HG02973 (cell line): ENCODE measurements around the gene CRMP1.

Experiments used
- ATAC-seq: cut with Tn5 transposase; IDR thresholded peaks from one replicate; pipeline ENCODE4 v1.9.1; 2021; ENCODE audit warnings: moderate library complexity; ENCODE audit not compliant: unreplicated experiment

CRMP1 gene

DNA sequence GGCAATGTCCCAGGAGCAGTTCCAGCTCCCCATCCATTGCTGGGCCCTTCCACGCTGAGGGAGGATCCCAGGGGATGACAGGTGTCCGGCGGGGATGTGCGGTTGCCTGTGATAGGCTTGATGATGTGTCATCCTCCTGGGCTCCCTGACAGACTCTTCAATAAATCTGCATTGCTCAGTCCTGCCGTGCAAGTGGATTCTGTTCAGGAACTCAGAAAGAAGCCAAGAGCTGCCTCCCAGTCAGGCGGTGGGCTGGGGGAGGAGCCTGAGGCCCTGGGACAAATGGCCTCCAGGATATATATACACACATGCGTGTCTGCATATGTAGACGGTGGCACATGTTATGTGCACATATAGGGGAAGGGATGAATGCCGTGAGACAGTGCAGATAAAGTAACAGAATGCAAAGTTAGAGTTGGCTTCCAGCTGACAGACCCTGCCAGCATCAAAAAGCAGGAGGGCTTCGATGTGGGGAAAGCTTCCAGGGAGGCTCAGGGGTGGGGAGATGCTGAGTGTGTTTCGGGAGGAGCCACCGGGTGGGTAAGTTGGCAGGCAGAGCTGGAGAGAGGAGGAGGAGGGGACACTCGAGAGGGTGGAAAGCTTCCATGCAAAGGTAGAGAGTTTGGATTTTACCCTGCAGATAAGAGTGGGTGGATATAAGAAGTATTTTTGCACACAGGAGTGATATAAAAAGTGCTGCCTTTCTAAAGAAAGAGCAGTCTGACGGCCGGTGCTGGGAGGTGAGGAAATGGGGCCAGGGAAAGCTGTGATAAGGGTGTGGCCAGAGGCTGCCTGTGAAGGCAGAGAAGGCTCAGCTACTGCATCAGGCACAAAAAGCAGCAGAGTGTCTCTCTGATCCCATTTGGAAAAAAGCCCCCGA, 28.5 kb upstream of the CRMP1 start:
- no peak for ATAC-seq

DNA sequence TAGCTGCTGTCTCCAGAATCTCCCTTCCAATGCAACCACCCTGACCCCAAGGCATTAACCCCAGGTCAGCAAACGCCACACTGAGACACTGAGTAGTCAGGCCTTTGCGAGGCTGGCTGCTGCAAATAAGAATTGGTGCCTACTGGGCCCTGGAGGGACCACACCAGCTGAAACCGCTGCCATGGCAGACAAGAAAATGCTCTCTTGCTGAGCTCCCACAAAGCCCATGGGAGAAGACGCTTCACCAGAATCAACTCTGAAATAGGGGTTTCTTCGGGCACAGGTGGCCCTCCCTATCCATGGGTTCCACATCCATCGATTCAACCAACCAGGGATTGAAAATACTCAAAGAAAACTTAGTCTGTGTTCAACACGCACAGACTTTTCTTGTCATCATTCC, 26.7 kb upstream of the CRMP1 start:
- ATAC-seq, result no peak

DNA sequence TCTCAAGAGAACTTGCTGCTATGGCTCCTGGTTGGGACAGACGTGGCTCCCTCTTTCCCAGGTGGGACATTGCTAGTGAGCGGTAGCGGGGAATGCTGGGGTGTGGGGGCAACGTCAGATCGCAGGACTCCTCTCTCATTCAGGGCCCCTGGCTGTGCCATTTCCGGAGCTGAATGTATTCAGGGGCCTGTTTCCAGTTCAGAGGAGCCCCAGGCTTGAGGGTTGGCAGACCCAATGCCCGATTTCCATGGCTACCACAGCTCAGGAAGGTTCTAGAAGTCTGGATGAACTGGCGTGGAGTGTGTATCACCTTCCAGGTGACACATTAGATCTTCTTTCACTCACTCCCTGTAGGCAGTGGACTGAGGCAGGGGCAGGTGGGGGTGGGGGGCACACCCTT, 26.2 kb upstream of the CRMP1 start:
- no peak for ATAC-seq

DNA sequence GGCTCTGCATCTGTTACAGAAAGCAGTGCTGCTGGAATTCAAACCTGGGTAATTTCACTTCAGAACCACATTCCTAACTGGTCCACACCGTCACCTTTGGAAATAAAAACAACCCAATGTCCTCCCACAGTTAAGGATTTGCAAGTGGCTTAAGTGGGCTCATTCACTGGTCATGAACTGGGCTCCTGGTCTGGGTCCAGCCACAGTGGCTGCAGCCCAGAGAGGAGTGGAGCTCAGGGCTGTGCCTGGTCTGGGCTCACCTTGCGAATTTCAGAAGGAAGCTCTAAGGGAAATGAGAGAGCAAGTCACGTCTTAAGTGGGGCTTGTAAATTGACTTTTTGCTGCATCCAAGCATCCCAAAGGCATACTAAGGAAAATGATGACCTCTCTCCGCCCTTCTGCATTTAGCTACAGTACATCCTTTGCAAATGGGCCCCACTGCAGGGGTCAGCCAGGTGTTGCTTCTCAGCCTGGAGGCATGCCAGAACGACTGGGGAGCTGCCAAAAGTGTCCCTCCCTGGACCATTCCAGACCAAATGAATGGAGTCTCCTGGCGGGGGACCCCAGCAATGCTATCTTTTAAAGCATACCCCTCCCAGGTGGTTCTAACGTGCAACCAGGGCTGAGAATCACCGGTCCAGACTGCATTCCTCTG, 25.6 kb upstream of the CRMP1 start:
- no peak for ATAC-seq

DNA sequence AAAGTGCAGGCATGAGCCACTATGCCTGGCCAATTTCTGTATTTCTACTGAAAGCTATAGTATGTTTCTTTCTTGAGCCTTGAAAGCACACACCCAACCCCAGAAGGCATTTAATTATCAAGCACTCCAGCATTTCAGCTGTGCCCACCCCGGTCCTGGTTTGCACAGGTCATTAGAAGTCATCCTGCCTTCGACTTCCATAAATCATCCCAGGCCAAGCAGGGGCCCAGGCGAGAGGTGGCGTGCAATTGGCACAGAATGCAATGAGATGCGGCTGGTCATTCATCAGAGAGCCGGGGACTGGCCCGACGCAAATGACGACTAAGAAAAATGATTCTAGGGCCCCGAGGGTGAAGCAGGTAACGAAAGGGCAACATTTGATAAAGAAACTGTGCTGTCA, 24.8 kb upstream of the CRMP1 start:
- no peak for ATAC-seq

DNA sequence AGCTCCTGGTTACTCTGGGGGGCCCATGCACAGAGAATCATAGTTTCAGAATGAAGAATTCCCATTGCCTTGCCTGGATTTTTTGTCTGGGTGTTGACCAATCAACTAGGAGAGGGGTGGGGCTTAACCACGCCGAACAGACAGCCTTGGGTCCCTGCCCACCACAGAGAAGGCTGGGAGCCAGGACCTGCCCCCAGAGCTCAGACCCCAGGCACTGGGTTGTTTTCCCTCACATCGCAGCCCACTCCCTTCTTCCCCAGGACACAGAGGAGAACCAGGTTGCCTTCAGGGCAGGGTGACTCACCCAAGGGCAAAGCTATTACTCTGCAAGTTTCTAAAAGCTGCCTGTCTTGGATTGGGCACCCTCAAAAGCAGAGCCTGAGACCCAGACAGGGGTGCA, 23.3 kb upstream of the CRMP1 start:
- ATAC-seq, result no peak

DNA sequence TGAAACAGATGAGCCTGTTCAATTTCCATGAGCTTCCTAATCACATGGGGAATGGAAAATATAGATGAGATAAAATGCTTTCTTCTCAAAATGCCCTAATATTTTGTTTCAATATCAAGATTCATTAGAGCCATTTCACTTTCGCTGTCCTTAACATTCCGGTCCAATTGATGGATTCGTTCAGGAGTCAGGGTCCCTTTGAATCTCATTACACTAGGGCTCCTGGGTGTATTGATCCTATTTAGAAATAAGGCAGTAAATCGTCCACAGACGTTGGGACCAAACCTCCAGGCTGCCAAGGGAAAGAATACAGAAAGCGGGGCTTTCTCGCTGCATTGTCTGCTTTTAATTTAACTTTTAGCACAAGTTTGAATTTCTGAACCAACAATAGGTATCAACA, 20.6 kb upstream of the CRMP1 start:
- no peak for ATAC-seq

DNA sequence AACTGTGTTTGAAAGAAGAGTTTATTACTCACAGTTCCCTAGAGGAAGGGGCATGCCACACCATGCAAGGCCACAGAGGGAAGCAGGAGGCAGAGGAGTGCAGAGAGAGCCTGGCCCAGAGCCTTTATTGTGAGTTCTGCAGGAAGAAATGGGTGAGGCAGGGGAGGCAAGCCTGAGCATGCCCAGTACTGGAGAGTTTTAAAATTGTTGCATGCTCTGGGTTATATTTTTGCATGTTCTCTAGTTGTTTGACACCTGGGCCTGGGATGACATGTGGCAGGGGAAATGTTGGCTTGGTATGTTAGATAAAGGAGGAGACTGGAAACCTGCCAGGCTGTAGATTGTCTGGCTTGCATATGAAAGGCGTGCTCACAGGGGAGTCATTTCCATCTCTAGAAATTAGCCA, 19.7 kb upstream of the CRMP1 start:
- no peak for ATAC-seq

DNA sequence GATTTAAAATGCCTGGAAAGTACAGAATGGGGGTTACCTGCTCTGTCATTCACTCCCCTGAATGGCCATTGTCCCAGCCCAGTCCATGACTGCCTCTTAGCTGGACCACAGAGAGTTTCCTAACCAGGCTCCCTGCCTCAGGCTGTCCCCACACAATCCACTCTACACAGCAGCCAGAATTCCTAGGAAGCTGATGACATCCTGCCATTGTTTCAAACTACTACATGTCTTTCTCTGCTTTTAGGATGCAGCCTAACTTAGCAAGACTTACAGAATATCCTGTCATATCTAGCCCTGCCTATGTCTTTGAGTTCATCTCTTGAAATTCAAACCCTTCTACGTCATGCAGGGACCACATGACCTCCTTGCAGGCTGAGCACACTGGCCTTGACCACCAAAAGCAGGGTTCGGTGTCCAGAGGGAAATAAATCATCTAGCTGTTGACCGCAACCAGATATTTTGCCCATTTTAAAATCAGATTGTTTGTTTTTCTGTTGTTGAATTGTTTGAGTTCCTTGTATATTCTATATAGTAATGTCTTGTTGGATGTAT, 16.1 kb upstream of the CRMP1 start:
- ATAC-seq, result no peak

DNA sequence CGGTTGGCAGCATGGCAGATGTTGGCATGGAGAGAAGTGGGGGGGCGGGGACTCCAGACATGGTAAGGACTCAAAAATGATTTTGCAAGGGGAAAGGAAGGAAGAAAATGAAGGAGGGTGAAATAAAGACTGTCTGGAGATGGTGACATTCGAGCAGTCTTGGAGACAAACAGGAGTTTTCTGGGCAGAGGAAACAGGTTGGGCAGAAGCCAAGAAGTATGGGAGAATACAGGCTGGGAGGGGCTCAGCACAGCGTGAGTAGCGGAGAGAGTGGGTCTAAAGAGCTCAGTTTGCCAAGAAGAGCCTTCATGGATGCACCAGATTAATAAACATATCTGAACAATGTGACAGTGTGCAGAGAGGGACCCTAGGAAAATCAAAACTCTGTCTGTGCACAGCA, 13.3 kb upstream of the CRMP1 start:
- ATAC-seq, result no peak

DNA sequence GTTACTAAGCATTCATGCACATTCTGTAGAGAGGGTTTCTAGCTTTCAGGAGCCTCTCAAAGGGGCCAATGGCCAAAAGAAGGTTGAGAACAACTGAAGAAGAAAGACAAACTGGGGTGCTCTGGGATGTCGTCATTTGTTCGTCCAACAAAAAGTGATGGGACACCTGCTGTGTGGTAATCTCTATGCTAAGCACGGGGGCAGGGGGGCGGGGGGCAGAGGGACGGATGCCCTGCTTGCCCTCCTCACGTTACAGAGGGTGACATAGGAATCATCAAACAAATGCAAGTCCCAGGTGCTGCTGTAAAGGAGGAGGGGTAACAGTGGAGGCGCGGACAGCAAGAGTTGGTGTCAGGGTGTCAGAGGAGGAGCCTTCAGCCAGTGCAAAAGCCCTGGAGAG, 12.8 kb upstream of the CRMP1 start:
- ATAC-seq, result no peak

DNA sequence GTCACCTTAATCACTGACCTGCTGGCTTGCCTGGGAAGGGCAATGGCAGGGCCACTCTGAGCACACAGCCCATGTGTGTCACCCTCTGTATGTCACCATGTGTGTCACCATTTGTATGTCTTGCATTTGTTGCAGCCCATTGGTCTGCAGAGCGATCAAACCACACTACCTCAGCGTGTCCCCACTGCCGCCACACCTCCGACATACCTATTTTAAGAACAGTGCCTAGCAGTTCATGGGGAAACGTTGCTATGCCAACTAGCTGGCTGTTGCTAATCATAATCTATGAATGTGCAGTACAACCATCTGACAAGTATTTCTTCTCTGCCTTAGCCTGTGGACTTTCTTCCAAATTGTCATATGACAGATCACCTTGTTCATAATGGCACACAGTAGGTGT, 8.0 kb upstream of the CRMP1 start:
- ATAC-seq, result no peak

DNA sequence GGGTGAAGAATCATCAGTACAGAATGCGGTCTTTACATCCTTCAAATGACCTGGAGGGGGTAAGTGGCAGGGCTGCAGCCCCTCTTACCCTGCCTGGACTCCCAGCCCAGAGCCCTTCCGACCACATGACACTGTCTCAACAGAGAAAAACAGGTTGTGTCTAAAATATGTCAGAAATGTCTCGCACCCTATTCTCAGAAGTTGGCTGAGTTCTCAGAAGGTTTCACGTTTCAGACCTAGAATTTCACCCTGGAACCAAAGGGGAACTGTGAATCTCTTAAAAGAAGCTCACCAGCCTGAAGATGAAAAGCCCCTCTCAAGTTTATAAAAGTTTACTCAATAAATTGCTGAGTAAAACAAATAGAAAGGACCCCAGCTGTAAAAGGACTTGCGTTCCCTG, 7.0 kb upstream of the CRMP1 start:
- no peak for ATAC-seq

DNA sequence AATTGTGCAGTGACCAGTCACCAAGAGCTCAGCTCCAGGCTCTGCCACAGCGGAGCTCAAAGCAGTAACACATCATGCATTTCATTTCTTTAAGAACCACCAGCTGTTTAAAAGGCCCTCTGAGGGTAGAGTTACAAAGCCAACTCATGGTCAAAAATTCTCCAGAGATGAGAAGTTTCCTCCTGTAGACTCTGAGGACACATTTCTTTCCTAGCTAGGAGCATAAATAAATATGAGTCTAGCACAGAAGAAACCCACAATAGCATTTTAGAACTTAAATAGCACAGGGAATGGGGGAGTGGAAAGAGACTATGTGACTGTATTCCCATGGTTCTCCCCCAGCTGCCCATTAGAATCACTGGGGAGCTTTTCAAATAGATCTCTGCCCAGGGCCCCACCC, 6.5 kb upstream of the CRMP1 start:
- ATAC-seq, result no peak

DNA sequence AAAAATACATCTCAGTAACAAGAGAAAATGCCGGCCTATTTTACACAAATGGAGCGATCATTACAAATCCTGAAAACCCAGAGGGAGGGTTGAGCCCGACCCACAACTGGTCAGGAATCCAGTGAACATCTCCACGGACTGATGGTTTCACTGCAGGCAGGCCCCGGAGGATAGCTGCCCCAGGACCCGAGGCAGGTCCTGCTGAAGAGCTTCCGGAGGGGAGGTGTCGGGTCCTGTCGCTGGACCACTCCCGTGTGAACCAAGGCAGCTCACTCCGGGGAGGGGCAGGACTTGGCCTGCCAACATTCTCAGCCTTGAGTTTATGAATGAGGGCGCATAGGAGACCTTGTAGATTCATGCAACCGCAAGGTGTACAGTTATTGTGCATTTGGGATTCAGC, 4.8 kb upstream of the CRMP1 start:
- ATAC-seq, result no peak

DNA sequence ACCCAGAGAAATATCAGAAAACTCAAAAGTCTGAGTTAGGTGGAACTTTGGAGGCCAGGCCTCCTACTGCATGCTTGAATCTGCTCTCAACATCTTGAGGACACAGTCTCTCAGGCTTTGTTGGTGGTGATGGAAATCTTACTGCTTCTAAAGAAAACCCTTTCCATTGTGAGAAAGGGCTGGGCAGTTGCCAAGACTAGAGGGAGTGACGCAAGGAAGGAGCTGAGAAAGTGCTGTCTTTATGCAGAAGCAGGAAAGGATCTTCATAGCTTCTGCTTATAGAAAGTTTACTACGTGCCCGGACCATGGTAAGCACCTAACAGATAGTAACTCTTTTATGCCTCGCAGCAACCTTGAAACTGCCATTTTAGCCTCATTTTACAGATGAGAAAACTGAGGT, 2.4 kb upstream of the CRMP1 start:
- no peak for ATAC-seq

DNA sequence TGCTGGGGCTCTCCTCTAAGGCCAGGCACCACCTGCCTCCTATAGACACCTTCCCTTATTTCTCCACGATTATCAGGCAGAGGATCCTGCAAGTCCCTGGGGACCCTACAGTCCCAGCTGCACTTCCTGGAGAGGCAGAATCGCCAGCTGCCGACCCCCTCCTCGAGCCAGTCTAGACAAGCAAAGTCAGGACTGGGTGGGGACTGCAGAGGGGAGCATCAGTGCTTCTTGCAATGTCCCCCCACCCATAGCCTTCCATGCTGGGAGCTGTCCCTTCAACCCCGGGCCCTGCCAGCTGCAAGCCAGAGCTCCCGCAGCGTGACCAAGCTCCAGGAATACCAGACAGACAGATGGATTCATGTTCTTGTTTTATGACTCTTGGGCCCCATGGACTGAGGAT, 1.4 kb upstream of the CRMP1 start:
- no peak for ATAC-seq

DNA sequence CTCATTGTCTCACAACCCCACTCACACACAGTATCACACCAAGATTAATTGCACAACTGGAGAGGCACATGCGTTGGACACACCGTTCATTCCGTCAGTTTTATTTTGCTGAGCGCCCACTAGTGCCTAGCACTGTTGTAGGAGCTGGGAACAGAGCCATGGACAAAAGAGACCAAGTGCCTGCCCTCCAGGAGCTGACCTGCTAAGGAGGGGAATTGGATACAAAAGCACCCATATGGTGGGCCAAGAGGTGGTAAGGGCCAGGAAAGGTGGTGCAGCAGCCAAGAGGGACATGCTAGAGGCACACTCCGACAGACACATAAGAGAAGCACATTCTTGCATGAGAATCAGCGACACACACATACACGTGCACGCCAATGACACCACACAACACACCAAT, 705 bp upstream of the CRMP1 start:
- no peak for ATAC-seq

DNA sequence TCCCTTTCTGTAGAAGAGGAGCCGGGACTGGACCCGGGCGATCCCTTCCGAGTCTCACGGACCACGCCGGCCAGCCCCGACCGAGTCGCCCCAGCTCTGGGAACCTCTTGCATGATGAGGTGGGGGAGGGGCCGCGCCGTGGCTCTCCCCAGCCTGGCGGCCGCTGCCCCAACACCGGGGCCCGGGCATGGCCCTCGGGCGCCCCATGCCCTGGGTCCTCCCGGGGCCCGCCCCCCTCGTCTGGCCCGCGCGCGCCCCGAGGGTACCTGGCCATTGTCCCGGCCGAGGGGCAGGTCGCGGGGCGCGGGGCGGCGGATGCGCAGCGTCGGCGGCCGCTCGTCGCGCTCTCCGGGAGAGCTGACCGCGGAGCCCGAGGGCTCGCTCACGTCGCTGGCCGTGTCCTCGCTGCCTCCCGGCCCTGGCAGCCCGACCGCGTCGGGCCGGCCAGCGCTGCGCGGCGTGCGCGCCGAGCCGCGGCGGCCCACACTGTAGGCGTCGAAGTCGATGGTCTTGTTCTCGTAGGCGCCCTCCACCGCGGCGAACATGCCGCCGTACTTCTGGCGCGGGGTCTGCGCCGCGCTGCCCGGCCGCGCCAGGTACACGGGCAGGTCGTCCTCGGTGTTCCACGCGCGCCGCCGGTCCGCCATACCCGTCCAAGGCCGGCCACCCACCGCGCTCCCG, 423 bp downstream of the CRMP1 start:
- ATAC-seq, result no peak

DNA sequence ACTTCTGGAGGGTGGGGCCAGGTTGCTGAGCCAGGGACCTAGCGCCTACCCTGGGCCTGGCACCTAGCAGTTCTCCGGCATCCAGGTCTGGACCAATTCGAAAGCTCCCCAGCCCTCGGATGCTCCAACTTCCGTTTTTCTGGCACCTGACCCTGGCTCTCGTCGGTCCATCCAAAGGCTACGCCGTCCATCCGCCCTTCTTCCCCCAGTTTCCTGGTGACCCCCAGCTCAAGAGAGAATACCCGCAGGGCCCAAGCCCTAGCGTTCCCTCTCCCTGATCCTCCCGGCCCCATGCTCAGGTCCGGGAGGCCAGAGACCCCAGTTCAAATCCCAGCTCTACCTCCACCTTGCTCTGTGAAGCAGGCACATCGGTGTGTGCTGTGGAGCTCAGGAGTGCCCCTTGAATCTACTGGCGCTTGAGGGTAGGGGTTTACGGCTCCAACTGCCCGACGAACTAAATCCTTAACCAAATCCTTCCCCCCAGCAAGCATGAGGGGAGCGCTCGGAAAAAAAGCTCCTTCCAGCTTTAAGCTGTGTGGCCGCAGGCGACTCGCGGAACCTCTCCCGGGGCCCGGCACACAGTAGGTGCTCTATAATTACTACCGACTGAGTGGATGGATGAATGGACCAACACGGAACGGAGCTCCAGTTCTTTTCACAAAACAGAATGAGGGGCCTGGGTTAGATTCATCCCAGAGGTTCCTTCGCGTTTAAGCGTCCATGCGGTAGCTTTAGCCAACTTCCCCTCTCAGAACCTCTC, 1.1 kb downstream of the CRMP1 start:
- no peak for ATAC-seq

DNA sequence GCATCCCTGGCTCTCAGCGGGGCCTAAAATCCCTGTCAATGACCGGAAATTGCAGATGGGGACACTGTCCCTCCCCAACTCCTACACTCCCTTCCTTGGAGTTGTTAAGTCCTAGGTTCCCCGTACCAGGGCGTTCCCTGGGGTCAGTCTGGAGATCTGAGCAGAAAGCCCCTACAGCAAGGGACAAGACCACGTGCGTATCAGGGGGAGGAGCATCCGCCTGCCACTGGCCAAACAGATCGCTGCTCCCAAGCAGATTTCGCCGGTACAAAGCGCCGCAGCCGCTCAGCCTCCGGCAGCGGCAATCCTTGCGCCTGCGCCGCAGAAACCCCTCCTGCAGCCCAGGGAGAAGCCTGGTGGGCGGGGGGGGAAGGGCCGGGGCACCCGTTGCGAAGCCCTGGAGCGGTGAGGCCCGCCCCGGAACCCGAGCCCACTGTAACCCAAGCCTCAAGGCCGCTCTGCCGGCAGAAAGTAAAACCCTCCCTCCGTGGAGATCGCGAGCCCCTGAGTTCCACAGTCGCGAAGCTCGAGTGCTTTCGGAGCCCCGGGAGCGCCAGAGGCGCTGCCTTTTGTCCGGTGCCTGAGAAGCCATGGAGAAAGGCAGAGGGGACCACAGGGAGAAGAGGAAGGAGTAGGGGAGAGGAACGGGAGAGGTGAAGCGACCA, 2.7 kb downstream of the CRMP1 start:
- ATAC-seq, result no peak
